ENCODE results near the gene ASPG.

ASPG gene

DNA sequence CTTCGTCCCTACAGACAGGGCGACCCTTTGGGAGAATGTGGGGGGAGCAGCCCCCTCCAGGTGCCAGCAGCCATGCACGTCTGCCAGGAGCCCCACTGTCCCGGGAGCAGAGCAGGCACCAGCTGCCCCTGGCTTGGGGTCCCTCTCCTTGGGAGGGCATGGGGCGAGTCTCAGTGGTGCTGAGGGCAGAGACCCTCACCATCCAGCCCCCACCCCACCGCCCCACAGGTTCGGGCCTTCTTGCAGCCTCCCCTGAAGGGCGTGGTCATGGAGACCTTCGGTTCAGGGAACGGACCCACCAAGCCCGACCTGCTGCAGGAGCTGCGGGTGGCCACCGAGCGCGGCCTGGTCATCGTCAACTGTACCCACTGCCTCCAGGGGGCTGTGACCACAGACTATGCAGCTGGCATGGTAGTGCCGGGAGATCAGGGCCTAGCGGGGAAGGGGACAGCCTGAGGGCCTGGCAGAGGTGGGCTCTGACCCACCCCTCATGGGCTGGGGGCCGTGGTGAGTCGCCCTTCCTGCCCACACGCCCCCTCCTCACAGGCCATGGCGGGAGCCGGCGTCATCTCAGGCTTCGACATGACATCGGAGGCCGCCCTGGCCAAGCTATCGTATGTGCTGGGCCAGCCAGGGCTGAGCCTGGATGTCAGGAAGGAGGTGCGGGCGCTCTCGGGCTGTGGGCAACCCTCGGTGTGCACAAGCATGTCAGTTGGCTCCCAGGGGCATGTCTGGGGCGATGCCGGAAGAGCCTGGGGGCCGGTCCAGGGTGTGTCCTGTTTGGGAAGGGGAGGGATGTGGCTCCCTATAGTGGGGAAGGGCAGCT, 18.8 kb downstream of the ASPG start:
- Histone ChIP-seq H3K9me2 (replicated peaks; ENCODE audit: insufficient read depth, low read length) (no peaks in the 10 kb centered on the region), H3K9ac (ENCODE audit: low read length) (no peak overlapping the region), H3K27ac (ENCODE audit: low read depth, low read length) (no peak overlapping the region), H3K9me3 (ENCODE audit: insufficient read depth, low read length) (no peaks in the 10 kb centered on the region), H3K4me2 (ENCODE audit: low read depth, low read length, poor library complexity, severe bottlenecking) (no peak overlapping the region), H3F3A (ENCODE audit: insufficient read depth) (no peaks in the 10 kb centered on the region), H3K36me3 (ENCODE audit: low read length) (no peaks in the 10 kb centered on the region), H4K20me1 (ENCODE audit: low read depth, low read length) (no peaks in the 10 kb centered on the region), H3K79me2 (ENCODE audit: insufficient read depth, low read length) (no peaks in the 10 kb centered on the region), H3K27me3 (ENCODE audit: low read length) (no peaks in the 10 kb centered on the region), H3K4me3 (ENCODE audit: insufficient read depth, low read length, poor library complexity, severe bottlenecking) (no peak overlapping the region), H2AFZ (ENCODE audit: low read depth, low read length, severe bottlenecking) (no peak overlapping the region)
- TF ChIP-seq, protein P1, sequence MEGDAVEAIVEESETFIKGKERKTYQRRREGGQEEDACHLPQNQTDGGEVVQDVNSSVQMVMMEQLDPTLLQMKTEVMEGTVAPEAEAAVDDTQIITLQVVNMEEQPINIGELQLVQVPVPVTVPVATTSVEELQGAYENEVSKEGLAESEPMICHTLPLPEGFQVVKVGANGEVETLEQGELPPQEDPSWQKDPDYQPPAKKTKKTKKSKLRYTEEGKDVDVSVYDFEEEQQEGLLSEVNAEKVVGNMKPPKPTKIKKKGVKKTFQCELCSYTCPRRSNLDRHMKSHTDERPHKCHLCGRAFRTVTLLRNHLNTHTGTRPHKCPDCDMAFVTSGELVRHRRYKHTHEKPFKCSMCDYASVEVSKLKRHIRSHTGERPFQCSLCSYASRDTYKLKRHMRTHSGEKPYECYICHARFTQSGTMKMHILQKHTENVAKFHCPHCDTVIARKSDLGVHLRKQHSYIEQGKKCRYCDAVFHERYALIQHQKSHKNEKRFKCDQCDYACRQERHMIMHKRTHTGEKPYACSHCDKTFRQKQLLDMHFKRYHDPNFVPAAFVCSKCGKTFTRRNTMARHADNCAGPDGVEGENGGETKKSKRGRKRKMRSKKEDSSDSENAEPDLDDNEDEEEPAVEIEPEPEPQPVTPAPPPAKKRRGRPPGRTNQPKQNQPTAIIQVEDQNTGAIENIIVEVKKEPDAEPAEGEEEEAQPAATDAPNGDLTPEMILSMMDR (IDR thresholded peaks at IDR 0.05; ENCODE audit: insufficient read depth, low read length, poor library complexity, severe bottlenecking), result no peak
- TF ChIP-seq EZH2phosphoT487 (conservative IDR thresholded peaks at IDR 0.05; ENCODE audit: low read length), result no peak

DNA sequence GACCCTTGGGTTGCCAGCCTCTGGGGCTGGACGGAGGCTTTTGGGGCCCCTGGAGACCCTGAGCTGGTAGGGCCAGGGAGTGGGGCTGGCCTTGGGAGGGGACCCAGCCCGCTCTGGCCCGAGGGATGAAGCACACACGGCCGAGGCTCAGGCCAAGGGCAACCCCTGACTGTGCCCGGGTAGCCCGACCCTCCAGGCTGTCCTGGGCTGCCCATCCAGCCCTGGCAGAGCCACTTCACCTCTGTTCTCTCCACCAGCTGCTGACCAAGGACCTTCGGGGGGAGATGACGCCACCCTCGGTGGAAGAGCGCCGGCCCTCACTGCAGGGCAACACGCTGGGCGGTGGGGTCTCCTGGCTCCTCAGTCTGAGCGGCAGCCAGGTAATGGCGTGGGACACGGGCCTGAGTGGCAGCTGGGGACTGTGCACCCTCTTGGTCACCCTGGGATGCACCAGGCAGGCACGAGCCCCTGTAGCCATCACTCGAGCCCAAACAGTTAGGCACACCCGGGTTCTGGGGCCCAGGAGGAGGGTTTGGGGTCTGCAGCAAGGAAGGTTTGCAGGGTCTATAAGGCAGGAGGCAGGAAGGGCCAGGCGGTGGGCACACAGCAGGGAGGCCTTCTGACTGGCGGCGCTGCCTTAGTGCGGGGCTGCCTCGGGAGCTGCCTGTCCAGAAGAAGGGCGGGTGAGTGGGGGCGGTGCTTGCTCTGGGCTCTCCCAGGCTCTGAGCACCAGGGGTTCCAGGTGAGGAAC, 19.7 kb downstream of the ASPG start:
- no peak overlapping the region for H2AFZ ChIP-seq (ENCODE audit: low read depth, low read length, severe bottlenecking)
- no peaks in the 10 kb centered on the region for H3K36me3 ChIP-seq (ENCODE audit: low read length)
- H3F3A ChIP-seq (ENCODE audit: insufficient read depth), result no peaks in the 10 kb centered on the region
- no peaks in the 10 kb centered on the region for H3K27me3 ChIP-seq (ENCODE audit: low read length)
- no peaks in the 10 kb centered on the region for H3K9me2 ChIP-seq (replicated peaks; ENCODE audit: insufficient read depth, low read length)
- TF ChIP-seq EZH2phosphoT487 (conservative IDR thresholded peaks at IDR 0.05; ENCODE audit: low read length), result no peak
- TF ChIP-seq, protein P1 (IDR thresholded peaks at IDR 0.05; ENCODE audit: insufficient read depth, low read length, poor library complexity, severe bottlenecking), result no peak
- H3K4me3 ChIP-seq (ENCODE audit: insufficient read depth, low read length, poor library complexity, severe bottlenecking), result no peak overlapping the region
- H3K4me2 ChIP-seq (ENCODE audit: low read depth, low read length, poor library complexity, severe bottlenecking), result no peak overlapping the region
- no peaks in the 10 kb centered on the region for H3K79me2 ChIP-seq (ENCODE audit: insufficient read depth, low read length)
- no peaks in the 10 kb centered on the region for H3K9me3 ChIP-seq (ENCODE audit: insufficient read depth, low read length)
- no peak overlapping the region for H3K9ac ChIP-seq (ENCODE audit: low read length)
- H4K20me1 ChIP-seq (ENCODE audit: low read depth, low read length), result no peaks in the 10 kb centered on the region
- H3K27ac ChIP-seq (ENCODE audit: low read depth, low read length), result no peak overlapping the region

DNA sequence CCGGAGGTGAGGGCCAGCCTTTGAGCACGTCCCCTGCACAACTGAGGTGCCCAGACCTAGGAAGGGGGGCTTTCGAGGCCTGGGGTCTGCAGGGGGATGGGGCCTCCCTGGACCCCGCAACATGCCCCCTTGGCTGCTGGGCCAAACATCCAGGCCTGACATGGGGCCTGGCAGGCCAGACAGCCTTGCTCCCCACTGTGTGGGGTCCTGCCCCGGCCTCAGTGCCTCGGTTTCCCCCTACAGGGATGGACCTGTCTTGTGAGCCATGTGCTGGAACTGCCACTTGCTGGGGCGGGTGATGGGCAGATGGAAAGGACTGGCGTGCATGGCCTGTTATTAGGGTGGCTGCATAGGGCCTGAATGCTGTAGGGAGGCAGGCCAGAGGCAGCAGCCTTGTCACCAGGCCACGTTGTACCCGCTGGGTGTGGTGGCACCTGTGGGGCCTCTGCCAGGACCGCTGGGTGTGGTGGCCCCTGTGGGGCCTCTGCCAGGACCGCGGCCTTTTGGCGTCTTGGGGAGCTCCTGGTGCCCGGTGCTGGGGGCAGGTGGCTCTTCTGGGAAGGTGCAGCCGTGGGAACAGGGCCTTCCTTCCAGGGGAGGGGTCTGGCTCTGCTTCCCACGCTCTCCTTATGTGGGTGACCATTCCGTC, 20.4 kb downstream of the ASPG start:
- H3K9me2 ChIP-seq (replicated peaks; ENCODE audit: insufficient read depth, low read length), result no peaks in the 10 kb centered on the region
- no peak for TF ChIP-seq EZH2phosphoT487 (conservative IDR thresholded peaks at IDR 0.05; ENCODE audit: low read length)
- TF ChIP-seq, protein P1 (IDR thresholded peaks at IDR 0.05; ENCODE audit: insufficient read depth, low read length, poor library complexity, severe bottlenecking), result no peak
- H3K27me3 ChIP-seq (ENCODE audit: low read length), result no peaks in the 10 kb centered on the region
- no peak overlapping the region for H3K9ac ChIP-seq (ENCODE audit: low read length)
- no peak overlapping the region for H3K4me3 ChIP-seq (ENCODE audit: insufficient read depth, low read length, poor library complexity, severe bottlenecking)
- no peak overlapping the region for H3K27ac ChIP-seq (ENCODE audit: low read depth, low read length)
- no peaks in the 10 kb centered on the region for H4K20me1 ChIP-seq (ENCODE audit: low read depth, low read length)
- H3K9me3 ChIP-seq (ENCODE audit: insufficient read depth, low read length), result no peaks in the 10 kb centered on the region
- no peaks in the 10 kb centered on the region for H3F3A ChIP-seq (ENCODE audit: insufficient read depth)
- H3K4me2 ChIP-seq (ENCODE audit: low read depth, low read length, poor library complexity, severe bottlenecking), result no peak overlapping the region
- H2AFZ ChIP-seq (ENCODE audit: low read depth, low read length, severe bottlenecking), result no peak overlapping the region
- no peaks in the 10 kb centered on the region for H3K79me2 ChIP-seq (ENCODE audit: insufficient read depth, low read length)
- no peaks in the 10 kb centered on the region for H3K36me3 ChIP-seq (ENCODE audit: low read length)
